IPS-15b (cell line): ENCODE measurements around the gene AP2M1.

Source experiments
- H3K27me3 ChIP-seq: one replicate; pipeline ENCODE4 v1.6.1; 2013; ENCODE audit warnings: low read length; ENCODE audit not compliant: control insufficient read depth, insufficient read depth
- H3K36me3 ChIP-seq: one replicate; pipeline ENCODE4 v1.6.1; 2013; ENCODE audit warnings: low read length; ENCODE audit not compliant: control insufficient read depth, insufficient read depth
- H3K4me1 ChIP-seq: one replicate; pipeline ENCODE4 v1.6.1; 2013; ENCODE audit warnings: mild to moderate bottlenecking, low read length; ENCODE audit not compliant: control insufficient read depth, insufficient read depth
- H3K4me3 ChIP-seq: one replicate; pipeline ENCODE4 v1.5.1; 2013; ENCODE audit warnings: low read depth, low read length
- H3K9ac ChIP-seq: one replicate; pipeline ENCODE4 v1.6.1; 2013; ENCODE audit warnings: low read depth, mild to moderate bottlenecking, low read length
- H3K9me3 ChIP-seq: one replicate; pipeline ENCODE4 v1.6.1; 2013; ENCODE audit warnings: mild to moderate bottlenecking, low read length; ENCODE audit not compliant: control insufficient read depth, insufficient read depth

AP2M1 gene

DNA sequence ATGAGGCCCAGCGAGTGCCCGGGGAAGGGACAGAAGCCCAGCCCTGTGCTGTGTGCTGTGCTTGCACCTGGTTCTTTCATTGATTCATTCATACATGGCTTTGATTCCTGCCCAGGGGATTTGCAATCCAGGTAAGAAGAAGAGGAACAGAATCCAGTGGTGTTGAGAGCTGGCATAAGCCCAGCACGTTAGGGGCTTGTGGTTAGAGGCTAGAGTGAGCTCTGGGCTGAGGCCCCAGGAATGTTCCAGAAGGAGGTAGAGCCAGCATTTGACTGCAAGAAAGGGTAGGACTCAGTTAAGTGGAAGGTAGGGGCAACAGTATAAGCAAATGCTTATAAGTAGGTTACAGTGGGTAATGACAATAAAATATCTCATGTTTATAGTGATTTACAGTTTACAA, 57.0 kb downstream of the AP2M1 start:
- Histone ChIP-seq H3K4me1 (no peaks in the 10 kb centered on the region), H3K4me3 (no peak overlapping the region), H3K36me3 (no peaks in the 10 kb centered on the region), H3K27me3 (peaks cover 58% of the 10 kb centered on the region), H3K9ac (no peak overlapping the region), H3K9me3 (no peaks in the 10 kb centered on the region)

DNA sequence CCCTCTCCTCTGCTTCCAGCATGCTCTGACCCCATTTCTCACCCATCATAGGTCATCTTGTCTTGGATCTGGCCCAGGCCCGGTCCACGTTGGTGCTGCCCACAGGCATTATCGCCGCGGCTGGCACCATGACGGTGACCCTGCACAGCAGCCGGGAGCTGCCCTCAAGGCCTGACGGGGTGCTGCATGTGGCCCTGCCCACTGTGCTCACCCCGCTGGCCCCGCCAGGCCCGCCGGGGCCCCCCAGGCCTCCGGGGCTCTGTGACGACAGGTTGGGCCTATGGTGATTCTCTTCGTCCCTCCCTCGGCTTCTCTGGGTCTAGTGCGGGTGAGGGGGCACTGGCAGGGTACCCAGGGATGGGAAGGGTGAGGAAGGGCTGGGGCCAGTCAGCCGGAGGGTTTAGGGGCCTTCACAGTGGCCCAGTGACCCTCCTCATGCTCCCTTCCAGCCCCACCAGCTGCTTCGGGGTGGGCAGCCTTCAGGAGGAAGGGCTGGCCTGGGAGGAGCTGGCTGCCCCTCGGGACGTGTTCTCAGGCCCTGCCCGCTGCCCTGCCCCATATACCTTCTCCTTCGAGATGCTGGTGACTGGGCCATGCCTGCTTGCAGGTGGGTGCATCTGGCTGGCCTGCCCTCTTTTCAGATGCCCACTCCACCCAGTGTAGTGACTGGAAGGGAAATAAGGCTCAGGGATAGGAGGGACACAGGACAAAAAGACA, 58.6 kb downstream of the AP2M1 start:
- Histone ChIP-seq H3K36me3 (no peaks in the 10 kb centered on the region), H3K4me1 (no peaks in the 10 kb centered on the region), H3K4me3 (no peak overlapping the region), H3K9me3 (no peaks in the 10 kb centered on the region), H3K27me3 (peaks cover 49% of the 10 kb centered on the region), H3K9ac (no peak overlapping the region)
